HG03439 (cell line): ENCODE results near the gene FRAS1.
"Not testable (repeated sequence)": the region's sequence is repeated elsewhere in the genome, so short reads cannot be mapped to it uniquely, and the experiment has no call there.

Experiments used
- ATAC-seq: cut with Tn5 transposase; IDR thresholded peaks from one replicate; pipeline ENCODE4 v1.9.1; 2021; ENCODE audit warnings: mild to moderate bottlenecking, moderate library complexity; ENCODE audit not compliant: unreplicated experiment

The FRAS1 gene

DNA sequence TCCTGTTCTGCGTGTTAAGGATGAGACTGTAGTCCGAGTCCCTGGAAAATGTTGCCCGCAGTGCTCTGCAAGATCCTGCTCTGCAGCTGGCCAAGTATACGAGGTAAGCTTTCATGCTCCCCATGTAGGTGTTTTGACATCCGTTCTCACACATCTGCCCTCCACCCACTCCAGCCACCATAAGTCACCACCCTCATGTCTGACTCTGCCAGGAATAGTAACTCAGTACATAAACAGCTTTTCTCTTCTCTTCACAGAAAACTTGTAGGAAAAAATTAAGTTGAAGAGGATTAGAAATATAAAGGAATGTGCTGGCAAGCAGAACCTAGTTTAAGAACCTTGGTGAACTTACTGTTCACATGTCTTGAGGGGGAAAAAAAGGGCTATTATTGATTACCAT lies 207.9 kb downstream of the FRAS1 start:
- ATAC-seq: no peak

DNA sequence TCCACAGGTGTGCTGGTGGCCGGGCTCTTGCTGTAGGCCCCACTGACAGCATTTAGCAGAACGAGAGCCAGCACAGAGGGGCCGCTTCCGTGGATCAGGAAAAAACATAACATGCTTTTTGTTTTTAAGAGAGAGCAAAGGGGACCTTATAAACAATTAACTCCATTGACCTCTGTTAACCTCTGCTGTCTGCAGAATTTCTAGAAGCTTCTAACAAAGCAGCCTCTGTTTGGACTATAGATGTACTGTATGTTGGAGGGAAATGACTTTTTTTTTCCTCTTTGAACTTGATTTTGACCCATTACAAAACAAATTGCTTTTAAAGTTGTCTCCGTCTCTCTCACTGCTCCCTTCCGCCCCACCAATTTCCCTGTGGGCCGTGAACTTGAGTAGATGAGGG lies 210.7 kb downstream of the FRAS1 start:
- ATAC-seq: no peak

DNA sequence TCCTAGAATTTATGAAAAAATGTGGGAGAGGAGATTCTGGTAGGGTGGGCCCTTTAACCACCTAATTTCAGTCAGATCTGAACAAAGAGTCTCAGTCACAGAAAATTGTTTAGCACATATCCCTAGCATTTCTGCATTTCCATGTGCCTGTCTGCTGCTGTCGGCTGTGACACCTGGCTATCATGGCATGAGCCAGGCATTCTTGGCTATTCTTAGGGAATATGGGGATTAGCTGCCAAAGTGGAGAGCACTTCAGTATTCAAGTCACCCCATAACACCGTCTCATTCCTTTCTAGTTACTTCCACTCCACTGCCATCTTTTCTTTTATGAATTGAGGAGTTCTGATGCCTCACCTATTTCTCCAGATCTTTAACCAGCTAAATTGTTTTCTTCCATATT lies 211.5 kb downstream of the FRAS1 start:
- ATAC-seq: no peak

DNA sequence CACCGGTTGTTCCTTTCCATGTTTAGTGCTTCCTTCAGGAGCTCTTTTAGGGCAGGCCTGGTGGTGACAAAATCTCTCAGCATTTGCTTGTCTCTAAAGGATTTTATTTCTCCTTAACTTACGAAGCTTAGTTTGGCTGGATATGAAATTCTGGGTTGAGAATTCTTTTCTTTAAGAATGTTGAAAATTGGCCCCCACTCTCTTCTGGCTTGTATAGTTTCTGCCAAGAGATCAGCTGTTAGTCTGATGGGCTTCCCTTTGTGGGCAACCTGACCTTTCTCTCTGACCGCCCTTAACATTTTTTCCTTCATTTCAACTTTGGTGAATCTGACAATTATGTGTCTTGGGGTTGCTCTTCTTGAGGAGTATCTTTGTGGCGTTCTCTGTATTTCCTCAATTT lies 218.3 kb downstream of the FRAS1 start:
- ATAC-seq: not testable (repeated sequence)

DNA sequence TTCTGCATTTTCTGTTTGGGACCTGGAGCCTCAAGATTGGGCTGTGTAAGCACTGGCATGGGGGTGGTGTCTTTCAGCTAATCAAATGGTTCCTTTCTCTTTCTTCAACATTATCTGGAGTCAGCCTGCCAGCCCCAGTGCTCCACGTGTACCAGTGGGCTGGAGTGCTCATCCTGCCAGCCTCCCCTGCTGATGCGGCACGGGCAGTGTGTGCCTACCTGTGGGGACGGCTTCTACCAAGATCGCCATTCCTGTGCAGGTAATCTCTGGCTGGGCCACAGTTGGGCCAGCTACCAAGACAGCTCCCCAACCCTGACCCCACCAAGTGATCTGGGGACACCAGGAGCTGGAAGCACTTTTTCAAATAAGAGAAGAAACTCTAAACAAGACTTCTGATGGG lies 229.2 kb downstream of the FRAS1 start:
- no peak for ATAC-seq

DNA sequence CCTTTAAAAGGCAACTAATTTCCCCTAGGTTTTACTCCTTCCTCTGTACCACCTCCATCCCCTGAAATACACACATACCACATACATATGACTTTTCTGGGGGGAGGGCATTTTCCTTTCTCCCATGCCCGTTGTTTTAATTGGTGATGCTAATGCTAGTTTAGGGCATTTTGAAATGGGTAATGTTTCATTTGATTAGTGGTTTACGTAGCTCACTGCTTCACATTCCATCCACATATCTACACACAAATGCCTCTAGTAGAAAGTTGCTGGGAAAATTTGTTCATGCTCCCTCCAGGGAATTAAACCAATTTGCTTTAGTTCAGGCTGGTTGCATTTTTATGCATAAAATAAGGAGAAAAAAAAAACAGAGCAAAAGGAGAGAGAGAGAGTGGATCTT lies 231.2 kb downstream of the FRAS1 start:
- ATAC-seq: no peak

DNA sequence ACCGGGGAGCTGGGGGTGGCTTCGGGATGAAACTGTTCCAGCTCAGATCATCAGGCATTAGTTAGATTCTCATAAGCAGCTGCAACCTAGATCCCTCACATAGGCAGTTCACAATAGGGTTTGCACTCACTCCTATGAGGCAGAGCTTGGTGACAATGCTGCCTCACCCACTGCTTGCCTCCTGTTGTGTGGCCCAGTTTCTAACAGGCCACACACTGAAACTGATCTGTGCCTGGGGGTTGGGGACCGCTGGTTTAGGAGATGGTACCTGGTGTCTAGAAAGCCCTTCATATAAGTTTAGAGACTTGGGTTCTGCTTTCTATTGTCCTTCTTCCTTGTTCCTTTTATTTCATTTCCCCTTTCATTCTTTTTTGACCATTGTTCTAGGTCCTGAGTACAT lies 234.2 kb downstream of the FRAS1 start:
- no peak for ATAC-seq

DNA sequence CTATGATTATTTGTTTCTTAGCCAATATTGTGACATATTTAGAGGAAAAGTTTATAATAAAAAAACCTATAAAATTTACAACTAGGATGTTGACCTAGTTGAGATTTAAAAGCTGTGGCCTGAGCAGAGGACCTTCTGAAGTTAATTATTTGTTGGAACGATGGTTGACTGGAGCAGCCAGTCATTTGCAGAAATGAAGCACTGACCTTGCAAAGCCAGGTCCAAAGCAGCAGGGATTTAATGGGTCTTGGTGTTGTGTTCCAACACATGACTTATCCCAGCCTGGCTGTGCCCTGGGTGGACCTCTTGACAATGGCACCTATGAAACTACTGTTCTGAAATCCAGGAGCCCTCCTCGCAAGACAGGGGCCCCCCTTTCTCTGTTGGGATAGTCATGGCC lies 235.2 kb downstream of the FRAS1 start:
- ATAC-seq: no peak

DNA sequence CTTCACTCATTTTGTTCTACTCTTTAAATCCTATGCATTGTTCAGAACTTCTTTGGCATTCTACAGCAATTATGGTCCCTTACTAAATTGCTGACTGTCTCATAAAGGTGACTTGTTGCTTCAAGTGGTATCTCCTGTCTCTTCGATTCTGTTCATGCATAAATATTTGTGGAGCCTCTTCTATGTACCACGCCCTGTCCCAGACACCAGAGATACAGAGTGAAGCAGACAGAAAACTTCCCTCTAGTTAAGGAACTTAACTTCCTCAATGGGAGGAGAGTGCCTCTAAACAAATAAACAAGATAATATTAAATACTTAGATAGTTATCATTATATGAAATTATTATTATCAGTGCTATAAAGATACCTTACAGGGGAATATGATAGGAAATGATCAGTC lies 235.7 kb downstream of the FRAS1 start:
- no peak for ATAC-seq

DNA sequence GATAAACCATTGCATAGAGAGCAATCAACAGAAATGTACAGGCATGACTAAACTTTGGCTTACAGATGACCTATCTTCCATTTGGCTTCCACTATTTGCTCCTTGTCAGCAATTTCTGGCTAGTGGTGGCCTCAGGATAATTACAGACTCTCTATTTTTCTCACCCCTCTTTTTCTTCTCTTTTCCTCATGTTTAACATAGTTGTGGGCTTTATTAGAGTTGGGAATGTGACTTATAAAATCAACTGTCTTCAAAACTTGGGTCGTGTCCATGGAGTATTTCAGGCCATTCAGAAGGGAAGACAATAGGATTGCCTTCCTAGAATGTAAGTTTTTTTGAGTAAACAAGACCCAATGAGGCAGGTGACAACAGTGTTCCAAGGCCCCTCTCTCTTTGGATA lies 236.2 kb downstream of the FRAS1 start:
- no peak for ATAC-seq

DNA sequence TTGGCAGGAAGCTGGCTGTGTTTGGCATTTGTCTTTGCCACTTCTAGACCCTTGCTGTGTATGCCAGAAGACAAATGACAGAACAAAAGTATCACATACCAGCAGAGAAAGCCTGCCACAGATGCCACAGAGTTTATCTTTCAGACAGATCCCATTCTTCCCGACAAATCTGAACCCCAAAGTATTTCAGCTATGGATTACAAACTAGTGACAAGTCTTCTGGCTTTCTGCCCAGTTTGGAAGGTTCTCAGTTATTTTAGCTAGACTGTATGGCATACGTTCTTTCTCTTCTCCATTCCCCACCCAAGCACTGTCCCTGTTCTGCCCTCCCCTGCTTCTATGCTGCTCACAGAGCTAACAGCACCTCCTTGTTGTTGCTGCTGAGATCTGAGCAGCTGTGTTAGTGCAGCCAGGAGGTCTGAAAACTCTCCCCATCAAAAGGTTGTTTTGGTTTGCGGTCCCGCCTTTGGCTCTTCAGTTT lies 236.7 kb downstream of the FRAS1 start:
- no peak for ATAC-seq

DNA sequence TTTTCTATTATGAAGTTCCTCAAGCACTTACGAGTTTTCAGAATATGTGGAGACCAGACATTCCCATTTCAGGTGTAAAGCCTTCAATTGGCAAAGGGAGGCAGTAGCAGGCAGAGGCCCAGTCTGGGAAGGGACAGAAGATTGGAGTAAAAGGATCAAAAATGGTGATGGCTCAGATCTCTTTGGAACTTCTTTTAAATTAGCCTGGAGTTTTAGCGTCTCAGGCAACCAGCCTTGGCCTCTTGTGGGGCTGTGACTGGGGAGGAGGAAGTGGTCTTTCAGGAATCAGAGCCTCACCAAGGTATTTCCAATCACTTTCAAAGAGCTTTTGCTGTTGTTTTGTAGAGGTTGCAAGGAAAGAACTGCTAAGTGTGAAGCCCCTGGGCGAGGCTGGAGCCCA lies 239.1 kb downstream of the FRAS1 start:
- no peak for ATAC-seq

DNA sequence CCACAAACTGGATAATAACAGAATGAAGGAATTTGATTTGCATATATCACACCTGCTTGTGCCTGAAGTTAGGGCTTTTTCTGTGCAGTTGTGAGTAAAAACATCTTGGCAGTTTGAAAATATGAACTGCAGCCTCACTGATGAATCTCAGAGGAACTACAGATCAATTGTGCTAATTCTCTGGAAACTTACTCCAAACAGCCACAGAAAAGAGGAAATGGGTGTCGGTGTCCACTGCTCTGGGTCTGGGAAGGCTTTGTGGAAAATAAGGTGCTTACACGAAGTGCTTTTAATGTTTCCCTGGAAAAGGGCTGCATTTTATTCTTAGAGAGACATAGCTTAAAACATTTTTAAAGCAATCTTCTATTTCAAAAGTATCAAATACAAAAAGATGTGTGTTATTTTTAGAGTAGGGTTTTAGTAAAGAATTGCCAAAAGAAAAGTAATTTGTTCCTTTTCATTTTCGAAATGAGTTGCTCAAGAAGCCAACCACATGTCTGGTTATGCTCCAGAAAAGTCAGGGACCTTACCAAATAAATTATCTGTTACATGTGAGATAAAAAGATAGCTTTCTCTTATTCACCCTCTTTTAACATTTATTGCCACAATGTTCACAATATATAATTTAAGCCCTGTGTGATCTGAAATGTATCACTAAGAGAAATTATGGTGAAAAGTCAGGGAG lies 240.1 kb downstream of the FRAS1 start:
- peak; percentile 58 for ATAC-seq

DNA sequence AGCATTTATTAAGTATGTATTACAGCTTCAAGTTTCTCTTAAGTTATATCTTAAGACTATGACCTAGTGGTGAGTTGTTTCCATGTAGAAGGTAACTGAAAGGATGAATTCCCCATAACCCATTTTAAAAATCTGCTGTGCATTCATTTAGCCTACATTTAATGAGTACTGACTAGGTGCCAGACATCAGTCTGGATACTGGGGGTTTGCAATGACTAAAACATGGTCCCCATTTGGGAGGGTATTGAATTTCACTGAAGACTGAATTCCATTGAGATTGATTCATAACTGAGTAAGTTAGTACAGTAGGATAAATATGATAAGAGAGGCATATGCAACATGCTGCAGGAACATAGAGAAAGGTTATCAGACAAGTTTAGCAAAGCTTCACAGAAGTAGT lies 241.5 kb downstream of the FRAS1 start:
- ATAC-seq: no peak

DNA sequence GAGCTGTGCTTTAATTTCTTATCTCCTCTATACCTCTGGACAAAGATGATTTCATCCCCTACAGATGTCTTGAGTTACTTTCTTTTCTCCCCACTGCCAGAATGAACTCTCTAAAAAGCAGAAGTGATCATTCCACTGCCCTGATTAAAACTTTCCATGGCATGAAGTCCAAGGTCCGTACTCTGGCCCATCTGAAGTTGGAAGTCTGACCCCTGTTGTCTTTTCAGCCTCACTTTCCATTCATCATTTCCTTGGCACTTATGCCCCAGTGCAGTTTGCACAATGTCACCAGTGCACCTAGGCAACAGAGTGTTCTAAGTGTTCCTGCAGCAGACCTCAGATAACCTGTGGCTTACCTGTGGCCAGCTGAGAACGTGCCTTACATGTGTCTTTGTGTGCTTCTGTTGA lies 242.4 kb downstream of the FRAS1 start:
- no peak for ATAC-seq

DNA sequence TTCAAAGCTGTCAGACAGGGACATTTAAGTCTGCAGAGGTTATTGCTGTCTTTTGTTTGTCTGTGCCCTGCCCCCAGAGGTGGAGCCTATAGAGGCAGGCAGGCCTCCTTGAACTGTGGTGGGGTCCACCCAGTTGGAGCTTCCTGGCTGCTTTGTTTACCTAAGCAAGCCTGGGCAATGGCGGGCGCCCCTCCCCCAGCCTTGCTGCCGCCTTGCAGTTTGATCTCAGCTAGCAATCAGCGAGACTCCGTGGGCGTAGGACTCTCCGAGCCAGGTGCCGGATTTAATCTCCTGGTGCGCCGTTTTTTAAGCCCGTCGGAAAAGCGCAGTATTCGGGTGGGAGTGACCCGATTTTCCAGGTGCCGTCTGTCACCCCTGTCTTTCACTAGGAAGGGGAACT lies 250.1 kb downstream of the FRAS1 start:
- not testable (repeated sequence) for ATAC-seq

DNA sequence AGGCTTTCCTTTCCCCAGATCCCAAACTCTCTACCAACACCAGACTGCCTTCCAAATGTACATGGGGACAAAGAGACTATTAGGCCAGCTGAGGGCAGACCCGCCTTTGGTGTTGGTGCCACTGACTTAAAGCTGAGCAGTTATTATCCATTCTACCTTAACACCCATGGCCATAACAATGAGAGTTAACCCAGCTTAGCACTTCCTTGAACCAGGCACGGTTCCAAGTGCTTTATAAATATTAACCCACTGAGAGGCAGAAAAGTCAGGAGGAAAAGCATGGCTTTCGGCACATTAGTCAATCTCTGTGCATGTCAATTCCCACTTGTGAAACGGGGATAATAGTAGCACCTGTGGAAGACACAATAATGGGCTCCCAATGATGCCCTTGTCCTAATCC lies 251.4 kb downstream of the FRAS1 start:
- ATAC-seq: no peak

DNA sequence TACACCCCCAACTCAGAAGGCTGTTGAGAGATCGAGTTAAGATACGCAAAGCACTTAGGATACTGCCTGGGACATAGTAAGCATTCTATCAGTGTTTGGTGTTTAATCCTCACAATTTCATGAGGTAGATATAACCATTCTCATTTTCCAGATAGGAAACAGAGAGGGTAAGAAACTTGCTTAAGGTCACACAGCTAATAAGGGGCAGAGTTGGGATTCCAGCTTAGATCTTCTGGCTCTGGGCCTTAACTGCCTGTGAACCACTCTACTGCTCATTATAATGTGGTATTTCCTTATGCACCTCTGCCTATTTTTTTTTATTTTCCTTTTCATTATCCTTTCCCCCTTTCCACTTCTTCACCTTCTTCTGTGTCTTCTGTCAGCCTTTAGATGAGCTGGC lies 252.2 kb downstream of the FRAS1 start:
- no peak for ATAC-seq

DNA sequence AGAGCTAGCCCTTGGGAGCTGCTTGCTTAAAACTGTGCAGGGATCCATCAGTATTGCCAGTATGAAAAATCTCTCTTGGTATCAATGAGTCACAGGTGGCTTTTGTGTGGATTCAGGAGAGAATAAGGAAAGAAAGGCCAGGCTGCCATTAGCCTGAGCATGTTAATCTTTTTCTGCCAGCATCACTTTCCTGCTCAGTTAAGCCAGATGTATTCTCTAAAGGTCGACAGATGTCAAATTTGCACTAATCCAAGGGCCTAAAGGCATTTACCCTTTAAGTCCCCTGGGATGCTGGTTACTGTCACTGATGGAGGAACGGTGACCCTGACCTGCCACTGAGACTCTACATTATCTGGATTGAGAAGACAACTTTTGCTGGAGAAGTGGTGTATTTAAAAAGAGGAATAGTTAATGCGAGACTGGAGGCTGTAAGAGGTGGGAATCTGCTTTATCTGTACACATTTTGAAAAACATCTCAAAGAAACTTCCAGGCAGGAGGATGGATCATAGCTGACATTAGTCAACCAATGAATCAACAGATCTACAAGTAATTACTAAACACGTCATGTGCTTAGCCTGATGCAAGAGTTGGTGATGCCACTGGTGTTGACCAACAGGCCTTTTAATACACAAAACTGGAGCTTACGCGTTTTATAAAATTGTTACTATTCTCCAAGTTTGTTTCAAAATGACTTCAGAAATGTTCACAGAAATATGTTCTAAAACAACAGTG lies 253.1 kb downstream of the FRAS1 start:
- no peak for ATAC-seq

DNA sequence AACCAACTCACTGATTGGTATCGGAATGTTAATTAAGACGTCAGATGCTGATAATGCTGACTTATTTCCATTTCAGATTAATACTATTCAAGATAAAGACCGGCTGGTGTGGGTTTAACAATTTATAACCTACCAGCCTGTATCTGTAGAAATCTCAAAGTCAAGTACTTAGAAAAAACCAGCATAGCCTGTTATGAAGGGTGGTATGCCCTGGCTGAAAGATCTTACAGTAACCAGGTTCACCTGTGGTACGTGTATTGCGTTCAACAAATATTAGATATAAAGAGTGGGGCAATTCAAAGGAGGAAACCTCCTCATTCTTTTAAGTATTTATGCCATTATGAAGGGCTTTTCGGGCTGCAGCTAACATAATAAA lies 253.6 kb downstream of the FRAS1 start:
- no peak for ATAC-seq

DNA sequence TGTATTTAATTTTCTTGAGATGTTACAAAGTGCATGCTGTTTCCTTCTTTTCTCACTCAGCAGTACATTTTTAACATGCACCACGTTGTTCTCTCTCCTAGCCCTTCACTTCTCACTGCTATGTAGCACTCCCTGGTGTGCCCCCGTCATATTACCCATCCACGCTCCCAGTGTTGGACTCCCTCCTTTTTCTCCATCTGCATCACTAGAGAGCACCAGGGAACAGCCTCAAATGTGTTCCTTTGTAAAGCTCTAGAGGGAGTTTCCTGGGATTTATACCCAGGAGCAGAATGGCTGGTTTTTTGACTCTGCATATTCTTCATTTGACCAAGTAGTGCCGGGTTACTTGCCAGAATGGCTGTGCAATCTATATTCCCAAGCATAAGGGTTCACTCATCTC lies 254.2 kb downstream of the FRAS1 start:
- no peak for ATAC-seq

DNA sequence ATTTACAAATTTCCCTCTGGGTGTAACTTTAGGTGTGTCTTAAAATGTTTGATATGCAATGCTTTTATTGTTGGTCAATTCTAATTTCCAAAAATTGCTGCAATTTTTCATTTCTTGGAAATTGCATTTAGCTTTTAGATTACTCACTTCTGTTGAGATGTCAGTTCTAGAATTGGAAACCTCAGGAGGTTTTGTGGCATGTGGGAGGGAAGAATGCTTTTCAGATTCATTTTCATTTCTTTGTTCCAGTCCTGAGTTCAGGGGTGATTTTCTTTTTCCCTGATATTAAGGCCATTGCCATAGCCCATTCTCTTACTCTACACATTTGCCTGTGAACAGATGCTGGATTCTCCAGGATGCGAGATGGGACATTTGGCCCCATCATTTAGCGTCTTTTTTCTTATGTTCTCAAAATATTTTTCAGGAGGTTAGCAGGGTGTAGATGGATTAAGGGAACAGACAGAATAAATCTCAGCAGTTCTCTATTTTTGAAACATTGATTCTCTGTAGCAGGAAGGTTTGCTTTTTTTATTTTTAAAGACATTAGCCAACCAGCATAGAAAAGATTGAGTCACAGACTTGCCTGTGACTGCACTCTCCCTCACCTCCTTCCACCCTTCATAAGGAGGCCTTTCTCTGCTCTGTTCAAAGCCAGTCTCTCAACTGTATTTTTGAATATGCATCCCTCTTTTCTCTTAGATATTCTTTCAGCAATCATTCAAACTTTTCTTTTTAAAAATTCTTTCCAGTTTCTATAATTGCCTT lies 256.0 kb downstream of the FRAS1 start:
- no peak for ATAC-seq
